SK-N-SH (cell line): ENCODE data around the gene ANKRD11. TPM values are rescaled to one million over a fixed set of nuclear protein-coding genes. Genes with fewer than 3 reads are reported as not detected.
"Not testable (repeated sequence)": the region's sequence is repeated elsewhere in the genome, so short reads cannot be mapped to it uniquely, and the experiment has no call there.

Experiments used
- CTCF ChIA-PET: fragments of 300-600, 350-600 bp; formaldehyde crosslinking; extraction: SDS; loops from one replicate; lab custom pipeline; 2021; lab: Yijun Ruan, JAX
- POLR2A ChIA-PET: fragments of 350-600 bp; sonication (Branson Sonifier 250); formaldehyde crosslinking; extraction: SDS; loops from one replicate; lab custom pipeline; 2020; ENCODE audit warnings: antibody characterized with exemption, inconsistent platforms; lab: Yijun Ruan, JAX
- DNase-seq: peaks from one replicate; pipeline ENCODE4 v3.0.0; 2012
- H2AFZ ChIP-seq: fragments of 200-600 bp; sonication (generic); 2 replicates; pipeline ENCODE4 v1.8.1; 2016; ENCODE audit warnings: antibody characterized with exemption, mild to moderate bottlenecking, low read depth
- H3F3A ChIP-seq: fragments of 200-600 bp; sonication (generic); replicated peaks from 2 replicates; pipeline ENCODE3; 2016; ENCODE audit warnings: antibody characterized with exemption, mild to moderate bottlenecking; ENCODE audit not compliant: insufficient read depth
- H3K27ac ChIP-seq, 2 experiments: fragments of 200-500 bp in 1 of 2; fragments of 200-600 bp in 1 of 2; sonication (Bioruptor generic) in 1 of 2; sonication (generic), shearing (Covaris generic) in 1 of 2; 2 replicates each; pipeline versions ENCODE4 v1.5.1 to v1.6.1; 2014 to 2016; ENCODE audit warnings: low read depth in 2 of 2, inconsistent platforms in 1 of 2, low read length in 1 of 2, mild to moderate bottlenecking in 1 of 2, mixed read lengths in 1 of 2
- H3K27me3 ChIP-seq: fragments of 200-600 bp; sonication (generic), shearing (Covaris generic); 2 replicates; pipeline ENCODE4 v1.6.1; 2016; ENCODE audit warnings: mixed run types; ENCODE audit not compliant: insufficient read depth
- H3K36me3 ChIP-seq, 2 experiments: fragments of 200-500 bp in 1 of 2; fragments of 200-600 bp in 1 of 2; sonication (Bioruptor generic) in 1 of 2; sonication (generic) in 1 of 2; replicated peaks in 1 of 2; 2 replicates each; pipeline versions ENCODE3 to v1.5.1; 2014 to 2016; ENCODE audit warnings: low read length in 1 of 2, mild to moderate bottlenecking in 1 of 2; ENCODE audit not compliant: insufficient read depth in 2 of 2, control insufficient read depth in 1 of 2
- H3K4me1 ChIP-seq, 2 experiments: fragments of 200-500 bp in 1 of 2; fragments of 200-600 bp in 1 of 2; sonication (Bioruptor generic) in 1 of 2; sonication (generic), shearing (Covaris generic) in 1 of 2; 2 replicates each; pipeline versions ENCODE4 v1.5.1 to v1.6.1; 2014 to 2016; ENCODE audit warnings: low read depth in 1 of 2, low read length in 1 of 2, mixed run types in 1 of 2; ENCODE audit not compliant: insufficient read depth in 2 of 2, control insufficient read depth in 1 of 2
- H3K4me2 ChIP-seq: fragments of 200-600 bp; sonication (generic), shearing (Covaris generic); 2 replicates; pipeline ENCODE4 v1.6.1; 2017; ENCODE audit warnings: mixed run types
- H3K4me3 ChIP-seq, 2 experiments: fragments of 200-500 bp in 1 of 2; fragments of 200-600 bp in 1 of 2; sonication (Bioruptor generic) in 1 of 2; sonication (generic), shearing (Covaris generic) in 1 of 2; 2 replicates each; pipeline versions ENCODE4 v1.5.1 to v1.8.1; 2014 to 2016; ENCODE audit warnings: low read depth in 2 of 2, inconsistent platforms in 1 of 2, low read length in 1 of 2, mild to moderate bottlenecking in 1 of 2, mixed read lengths in 1 of 2, moderate library complexity in 1 of 2
- H3K79me2 ChIP-seq: fragments of 200-600 bp; sonication (generic); 2 replicates; pipeline ENCODE4 v1.8.1; 2017; ENCODE audit warnings: mild to moderate bottlenecking; ENCODE audit not compliant: insufficient read depth
- H3K9ac ChIP-seq: fragments of 200-600 bp; sonication (generic); 2 replicates; pipeline ENCODE4 v1.6.1; 2017; ENCODE audit warnings: mixed run types
- H3K9me2 ChIP-seq: fragments of 200-600 bp; sonication (generic); 2 replicates; pipeline ENCODE4 v1.6.1; 2017; ENCODE audit warnings: mixed run types
- H3K9me3 ChIP-seq: fragments of 200-600 bp; sonication (generic); 2 replicates; pipeline ENCODE4 v1.6.1; 2017; ENCODE audit warnings: mixed run types, mild to moderate bottlenecking, moderate library complexity
- H4K20me1 ChIP-seq: fragments of 200-600 bp; sonication (generic); 2 replicates; pipeline ENCODE4 v1.6.1; 2017; ENCODE audit warnings: mild to moderate bottlenecking, mixed run types; ENCODE audit not compliant: insufficient read depth
- FOSL2 ChIP-seq: IDR thresholded peaks from 2 replicates; pipeline ENCODE4 v1.4.0; 2012; ENCODE audit warnings: low read depth, mild to moderate bottlenecking, moderate library complexity, borderline replicate concordance
- GABPA ChIP-seq: IDR thresholded peaks from 2 replicates; pipeline ENCODE4 v1.4.0; 2012; ENCODE audit warnings: low read depth, mild to moderate bottlenecking
- GATA2 ChIP-seq: sonication (generic); formaldehyde crosslinking; IDR thresholded peaks from 2 replicates; pipeline ENCODE4 v1.5.0; 2020; ENCODE audit warnings: mild to moderate bottlenecking, missing genetic modification reagents
- MEF2A ChIP-seq: IDR thresholded peaks from 2 replicates; pipeline ENCODE4 v1.4.0; 2012; ENCODE audit warnings: low read depth, borderline replicate concordance
- POLR2AphosphoS5 ChIP-seq: IDR thresholded peaks from 2 replicates; pipeline ENCODE4 v1.6.1; 2012; ENCODE audit warnings: low read depth, low read length
- RCOR1 ChIP-seq: fragments of 150-350 bp; IDR thresholded peaks from 2 replicates; pipeline ENCODE4 v1.6.1; 2017; ENCODE audit warnings: antibody characterized with exemption, low read length
- RFX5 ChIP-seq: IDR thresholded peaks from 2 replicates; pipeline ENCODE4 v1.6.1; 2012; ENCODE audit warnings: mild to moderate bottlenecking, improper control_type of control experiment, low read length
- RXRA ChIP-seq: IDR thresholded peaks from 2 replicates; pipeline ENCODE4 v1.4.0; 2012; ENCODE audit warnings: low read depth, mild to moderate bottlenecking, borderline replicate concordance
- SIN3A ChIP-seq: IDR thresholded peaks from 2 replicates; pipeline ENCODE4 v1.6.1; 2012; ENCODE audit warnings: low read depth, mild to moderate bottlenecking, low read length, moderate library complexity, borderline replicate concordance
- SMC3 ChIP-seq: IDR thresholded peaks from 2 replicates; pipeline ENCODE4 v1.6.1; 2012; ENCODE audit warnings: low read depth, low read length, improper control_type of control experiment
- TEAD4 ChIP-seq: IDR thresholded peaks from 2 replicates; pipeline ENCODE4 v1.4.0; 2012; ENCODE audit warnings: mild to moderate bottlenecking, borderline replicate concordance; ENCODE audit not compliant: insufficient read depth
- YY1 ChIP-seq: IDR thresholded peaks from 2 replicates; pipeline ENCODE4 v1.4.0; 2012; ENCODE audit warnings: low read depth, mild to moderate bottlenecking
- WGBS: methylation state at CpG from one replicate; pipeline ENCODE4 v1.1.6; 2017; ENCODE audit warnings: low lambda C conversion rate; 5-methylcytosine and 5-hydroxymethylcytosine counted together
- polyA plus RNA-seq, 3 experiments: library from polyadenylated mRNA; depleted of rRNA; stranded (reverse); fragments of >200 nt; gene quantifications; 2 replicates each; pipeline ENCODE4 v1.2.3, GENCODE V29; 2012
- TF ChIP-seq, protein P1 (sequence below): fragments of 150-350 bp; IDR thresholded peaks from 2 replicates; pipeline ENCODE4 v1.6.1; 2016; ENCODE audit warnings: mild to moderate bottlenecking, low read depth, low read length
- TF ChIP-seq, protein P2 (sequence below): IDR thresholded peaks from 2 replicates; pipeline ENCODE4; 2012
- TF ChIP-seq, protein P3 (sequence below): fragments of 200-600 bp; sonication (generic); IDR thresholded peaks from 2 replicates; pipeline ENCODE4 v1.6.1; 2017; ENCODE audit warnings: antibody characterized with exemption, mild to moderate bottlenecking, moderate library complexity
- TF ChIP-seq, protein P4 (sequence below): fragments of 150-350 bp; IDR thresholded peaks from 2 replicates; pipeline ENCODE4 v1.6.1; 2017; ENCODE audit warnings: antibody characterized with exemption, low read length, low read depth, borderline replicate concordance

ANKRD11 gene
- polyA plus RNA-seq, 1 of the 3 experiments (the other 2 are of a cell fraction) = 50.2 TPM

DNA sequence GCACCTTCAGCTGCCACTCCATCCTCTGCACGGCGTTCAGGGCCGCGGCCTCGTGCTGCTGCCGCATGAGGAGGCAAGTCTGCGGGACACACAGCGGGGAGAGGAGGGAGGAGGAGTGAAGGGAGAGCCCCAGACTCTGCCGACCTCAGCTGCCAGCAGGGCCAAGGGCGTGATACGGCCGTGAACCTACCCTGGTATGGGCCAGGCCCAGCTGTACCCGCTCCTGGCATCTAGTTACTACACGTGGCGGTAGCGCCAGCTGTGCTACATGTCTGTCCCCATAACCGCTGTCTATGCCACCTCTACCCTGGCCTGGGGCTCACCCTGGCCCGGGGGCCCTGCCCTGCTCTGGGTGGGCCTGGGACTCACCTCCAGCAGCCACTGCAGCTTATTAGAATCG is 221.8 kb downstream of the ANKRD11 start:
- peaks cover 23% of the 10 kb centered on the region for H4K20me1 ChIP-seq
- H3K79me2 ChIP-seq = peaks cover 18% of the 10 kb centered on the region; the same call in 1 of the 2 replicates
- H3K27me3 ChIP-seq = no peaks in the 10 kb centered on the region
- no peaks in the 10 kb centered on the region for H3K9me3 ChIP-seq
- ChIA-PET POLR2A (no interaction called here), CTCF (no interaction called here)
- peaks cover 37 to 50% of the 10 kb centered on the region in 2 experiments for H3K36me3 ChIP-seq
- no peak overlapping the region for H3K4me3 ChIP-seq
- H3K4me1 ChIP-seq = no peaks in the 10 kb centered on the region
- H2AFZ ChIP-seq = no peak overlapping the region
- H3K4me2 ChIP-seq = no peak overlapping the region
- TF ChIP-seq RCOR1 = no peak
- no peak for TF ChIP-seq SIN3A
- TF ChIP-seq RXRA = no peak
- no peak for TF ChIP-seq FOSL2
- TF ChIP-seq RFX5 = no peak
- TF ChIP-seq, protein P1, sequence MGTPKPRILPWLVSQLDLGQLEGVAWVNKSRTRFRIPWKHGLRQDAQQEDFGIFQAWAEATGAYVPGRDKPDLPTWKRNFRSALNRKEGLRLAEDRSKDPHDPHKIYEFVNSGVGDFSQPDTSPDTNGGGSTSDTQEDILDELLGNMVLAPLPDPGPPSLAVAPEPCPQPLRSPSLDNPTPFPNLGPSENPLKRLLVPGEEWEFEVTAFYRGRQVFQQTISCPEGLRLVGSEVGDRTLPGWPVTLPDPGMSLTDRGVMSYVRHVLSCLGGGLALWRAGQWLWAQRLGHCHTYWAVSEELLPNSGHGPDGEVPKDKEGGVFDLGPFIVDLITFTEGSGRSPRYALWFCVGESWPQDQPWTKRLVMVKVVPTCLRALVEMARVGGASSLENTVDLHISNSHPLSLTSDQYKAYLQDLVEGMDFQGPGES = no peak
- no peak for TF ChIP-seq TEAD4
- 91% methylated on average over 14 of the region's 19 CpGs for WGBS
- no peaks in the 10 kb centered on the region for H3K9me2 ChIP-seq
- no peak overlapping the region for H3K9ac ChIP-seq
- H3K27ac ChIP-seq = no peak overlapping the region
- H3F3A ChIP-seq = no peaks in the 10 kb centered on the region
- DNase-seq = no peak

DNA sequence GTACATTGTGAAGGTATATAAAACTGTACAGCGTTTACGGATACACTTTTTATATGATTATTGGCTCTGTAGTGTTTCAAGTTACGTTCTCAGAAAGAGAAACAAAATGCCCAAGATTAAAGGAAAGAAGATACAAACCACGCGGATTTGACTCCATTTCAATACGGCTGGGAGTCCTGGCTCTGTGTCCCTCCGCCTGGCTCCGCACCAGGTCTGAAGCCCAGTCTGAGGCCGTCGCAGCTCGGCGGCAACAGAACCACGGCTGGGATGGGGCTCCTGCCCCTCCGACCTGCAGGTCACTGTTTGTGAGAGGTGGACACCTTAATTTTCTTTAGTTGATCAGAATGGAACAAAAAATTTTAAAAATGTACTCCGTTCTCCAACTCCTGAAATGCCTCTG is 222.6 kb downstream of the ANKRD11 start:
- H3K4me3 ChIP-seq, H3K9me2 ChIP-seq, CTCF ChIA-PET, POLR2A ChIA-PET, H3K27me3 ChIP-seq, H2AFZ ChIP-seq, H3K27ac ChIP-seq, DNase-seq, H3K9me3 ChIP-seq, H3K4me2 ChIP-seq, H3F3A ChIP-seq, H3K4me1 ChIP-seq, H3K9ac ChIP-seq: not testable (repeated sequence)
- H4K20me1 ChIP-seq = peaks cover 20% of the 10 kb centered on the region
- peaks cover 14% of the 10 kb centered on the region; the same call in 1 of the 2 replicates for H3K79me2 ChIP-seq
- 95% methylated on average over 11 of the region's 15 CpGs for WGBS
- peaks cover 29 to 45% of the 10 kb centered on the region in 2 experiments for H3K36me3 ChIP-seq

DNA sequence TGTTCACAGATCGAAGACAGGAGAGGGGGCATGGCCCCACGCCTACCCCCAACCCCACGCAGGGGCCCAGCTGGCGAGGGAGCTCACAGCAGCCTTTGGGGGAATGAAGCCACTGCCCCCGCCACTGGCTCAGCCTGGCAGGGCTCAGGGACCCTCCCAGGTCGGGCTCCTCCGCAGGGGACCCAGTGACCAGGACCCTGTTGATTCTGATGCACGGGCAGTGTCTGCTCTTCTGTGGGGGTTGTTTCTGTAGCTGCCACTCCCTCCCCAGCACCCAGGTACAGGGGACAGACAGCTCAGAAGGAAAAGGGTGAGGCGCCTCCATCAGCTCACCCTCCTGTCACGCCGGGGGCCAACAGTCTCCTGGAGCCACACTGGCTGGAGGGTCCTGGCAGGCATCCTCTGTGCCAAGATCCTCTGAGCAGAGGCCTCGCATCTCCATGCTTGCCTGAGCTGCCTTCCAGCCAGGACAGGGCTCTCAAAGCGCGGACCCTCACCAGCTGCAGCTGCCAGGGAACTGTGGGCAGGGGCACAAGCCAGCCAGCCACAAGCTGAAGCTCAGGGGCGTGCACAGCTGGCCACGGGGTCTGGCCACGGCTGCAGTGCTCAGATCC is 223.7 kb downstream of the ANKRD11 start:
- POLR2A ChIA-PET = no interaction called here
- H3K9me3 ChIP-seq = no peaks in the 10 kb centered on the region
- H3K9ac ChIP-seq = no peak overlapping the region
- H3K36me3 ChIP-seq = peaks cover 19 to 40% of the 10 kb centered on the region in 2 experiments
- no peak for DNase-seq
- H3F3A ChIP-seq = no peaks in the 10 kb centered on the region
- no peaks in the 10 kb centered on the region for H3K4me1 ChIP-seq
- no peak overlapping the region for H3K27ac ChIP-seq
- no peak overlapping the region for H3K4me2 ChIP-seq
- no peaks in the 10 kb centered on the region for H3K27me3 ChIP-seq
- H2AFZ ChIP-seq = no peak overlapping the region
- H3K4me3 ChIP-seq = no peak overlapping the region
- no peaks in the 10 kb centered on the region for H3K9me2 ChIP-seq
- peaks cover 12% of the 10 kb centered on the region; the same call in 1 of the 2 replicates for H4K20me1 ChIP-seq
- H3K79me2 ChIP-seq = peaks cover 2% of the 10 kb centered on the region; the same call in 1 of the 2 replicates
- 93% methylated on average over 3 of the region's 17 CpGs for WGBS
- CTCF ChIA-PET = interaction anchor here (3.2 kb wide), 1 partner anchor 22 kb away, joined by 9 read pairs; no protein-coding TSS in a partner anchor
- TF ChIP-seq, protein P2, sequence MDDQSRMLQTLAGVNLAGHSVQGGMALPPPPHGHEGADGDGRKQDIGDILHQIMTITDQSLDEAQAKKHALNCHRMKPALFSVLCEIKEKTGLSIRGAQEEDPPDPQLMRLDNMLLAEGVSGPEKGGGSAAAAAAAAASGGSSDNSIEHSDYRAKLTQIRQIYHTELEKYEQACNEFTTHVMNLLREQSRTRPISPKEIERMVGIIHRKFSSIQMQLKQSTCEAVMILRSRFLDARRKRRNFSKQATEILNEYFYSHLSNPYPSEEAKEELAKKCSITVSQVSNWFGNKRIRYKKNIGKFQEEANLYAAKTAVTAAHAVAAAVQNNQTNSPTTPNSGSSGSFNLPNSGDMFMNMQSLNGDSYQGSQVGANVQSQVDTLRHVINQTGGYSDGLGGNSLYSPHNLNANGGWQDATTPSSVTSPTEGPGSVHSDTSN = no peak
- TF ChIP-seq SMC3 (no peak), YY1 (no peak), GABPA (no peak), POLR2AphosphoS5 (no peak), MEF2A (no peak), GATA2 (CRISPR knock-in tag) (no peak), FOSL2 (no peak)
- TF ChIP-seq, protein P3, sequence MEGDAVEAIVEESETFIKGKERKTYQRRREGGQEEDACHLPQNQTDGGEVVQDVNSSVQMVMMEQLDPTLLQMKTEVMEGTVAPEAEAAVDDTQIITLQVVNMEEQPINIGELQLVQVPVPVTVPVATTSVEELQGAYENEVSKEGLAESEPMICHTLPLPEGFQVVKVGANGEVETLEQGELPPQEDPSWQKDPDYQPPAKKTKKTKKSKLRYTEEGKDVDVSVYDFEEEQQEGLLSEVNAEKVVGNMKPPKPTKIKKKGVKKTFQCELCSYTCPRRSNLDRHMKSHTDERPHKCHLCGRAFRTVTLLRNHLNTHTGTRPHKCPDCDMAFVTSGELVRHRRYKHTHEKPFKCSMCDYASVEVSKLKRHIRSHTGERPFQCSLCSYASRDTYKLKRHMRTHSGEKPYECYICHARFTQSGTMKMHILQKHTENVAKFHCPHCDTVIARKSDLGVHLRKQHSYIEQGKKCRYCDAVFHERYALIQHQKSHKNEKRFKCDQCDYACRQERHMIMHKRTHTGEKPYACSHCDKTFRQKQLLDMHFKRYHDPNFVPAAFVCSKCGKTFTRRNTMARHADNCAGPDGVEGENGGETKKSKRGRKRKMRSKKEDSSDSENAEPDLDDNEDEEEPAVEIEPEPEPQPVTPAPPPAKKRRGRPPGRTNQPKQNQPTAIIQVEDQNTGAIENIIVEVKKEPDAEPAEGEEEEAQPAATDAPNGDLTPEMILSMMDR = no peak
- TF ChIP-seq, protein P1 = no peak
- TF ChIP-seq, protein P4, sequence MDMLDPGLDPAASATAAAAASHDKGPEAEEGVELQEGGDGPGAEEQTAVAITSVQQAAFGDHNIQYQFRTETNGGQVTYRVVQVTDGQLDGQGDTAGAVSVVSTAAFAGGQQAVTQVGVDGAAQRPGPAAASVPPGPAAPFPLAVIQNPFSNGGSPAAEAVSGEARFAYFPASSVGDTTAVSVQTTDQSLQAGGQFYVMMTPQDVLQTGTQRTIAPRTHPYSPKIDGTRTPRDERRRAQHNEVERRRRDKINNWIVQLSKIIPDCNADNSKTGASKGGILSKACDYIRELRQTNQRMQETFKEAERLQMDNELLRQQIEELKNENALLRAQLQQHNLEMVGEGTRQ = no peak
